K562 (cell line): ENCODE results near the gene GTPBP2. TPM values are rescaled to one million over a fixed set of nuclear protein-coding genes. Genes with fewer than 3 reads are reported as not detected.

Source experiments
- ARID4B ChIP-seq: sonication (generic); formaldehyde crosslinking; IDR thresholded peaks from 2 replicates; pipeline ENCODE4 v1.8.0; 2022; ENCODE audit warnings: mild to moderate bottlenecking, missing genetic modification reagents
- ATF1 ChIP-seq, 2 experiments: fragments of 450-650 bp in 1 of 2; IDR thresholded peaks; 2 replicates each; pipeline ENCODE4 v1.6.1; 2016; ENCODE audit warnings: missing compliant biosample characterization in 1 of 2, missing genetic modification characterization in 1 of 2
- CREM ChIP-seq: IDR thresholded peaks from 2 replicates; pipeline ENCODE4 v1.6.1; 2014; ENCODE audit warnings: antibody characterized with exemption, low read depth
- ERF ChIP-seq: fragments of 450-650 bp; formaldehyde crosslinking; IDR thresholded peaks from 2 replicates; pipeline ENCODE4 v1.4.0; 2020; ENCODE audit warnings: mild to moderate bottlenecking, mixed read lengths
- GTF3C2 ChIP-seq: IDR thresholded peaks from 3 replicates; pipeline ENCODE4 v1.6.1; 2011; ENCODE audit warnings: borderline replicate concordance, mild to moderate bottlenecking, moderate library complexity; ENCODE audit not compliant: insufficient read length; ENCODE audit errors: extremely low read depth
- KAT2B ChIP-seq: IDR thresholded peaks from one replicate; pipeline ENCODE4 v1.6.1; 2012; ENCODE audit warnings: low read depth, mild to moderate bottlenecking, control low read depth, inconsistent platforms, low read length, moderate library complexity
- MXI1 ChIP-seq: IDR thresholded peaks from 2 replicates; pipeline ENCODE4 v1.6.1; 2011; ENCODE audit warnings: low read depth, mild to moderate bottlenecking, improper control_type of control experiment, low read length
- RBBP5 ChIP-seq: fragments of 200-600 bp; sonication (generic); IDR thresholded peaks from 2 replicates; pipeline ENCODE4 v1.6.1; 2012; ENCODE audit warnings: borderline replicate concordance, mild to moderate bottlenecking, low read length, control low read depth, inconsistent platforms; ENCODE audit not compliant: insufficient read depth, poor library complexity, severe bottlenecking
- TEAD1 ChIP-seq, 2 experiments: fragments of 450-650 bp in 1 of 2; sonication (generic) in 1 of 2; formaldehyde crosslinking; IDR thresholded peaks; 2 replicates each; pipeline versions ENCODE4 v1.4.0 to v1.8.0; 2020 to 2022; ENCODE audit warnings: mild to moderate bottlenecking in 2 of 2, missing genetic modification reagents in 1 of 2
- TGIF2 ChIP-seq: sonication (generic); formaldehyde crosslinking; IDR thresholded peaks from 2 replicates; pipeline ENCODE4 v1.8.1; 2022; ENCODE audit warnings: mild to moderate bottlenecking, missing genetic modification reagents, moderate library complexity
- ZBTB1 ChIP-seq: sonication (generic); formaldehyde crosslinking; IDR thresholded peaks from 2 replicates; pipeline ENCODE4 v1.8.1; 2023; ENCODE audit warnings: missing genetic modification reagents, low read depth, mild to moderate bottlenecking, borderline replicate concordance
- ZNF121 ChIP-seq: sonication (generic); formaldehyde crosslinking; conservative IDR thresholded peaks from 2 replicates; pipeline ENCODE4 v1.8.0; 2022; ENCODE audit warnings: missing genetic modification reagents
- ZNF280A ChIP-seq: fragments of 450-650 bp; IDR thresholded peaks from 2 replicates; pipeline ENCODE4 v1.6.1; 2018; ENCODE audit warnings: mild to moderate bottlenecking, low read depth; ENCODE audit not compliant: partially characterized antibody
- ZNF583 ChIP-seq: fragments of 250-450 bp; sonication (Bioruptor Pico); IDR thresholded peaks from 2 replicates; pipeline ENCODE4 v1.4.0; 2020
- polyA plus RNA-seq, 8 experiments: library from polyadenylated mRNA; depleted of rRNA in 4 of 8; stranded (reverse) in 5 of 8; unstranded in 3 of 8; fragments of >200 nt; fragmentation: Nextera tagmentation in 2 of 8; fragmentation: Illumina TruSeq in 1 of 8; extraction: Ambion mirVana in 2 of 8; extraction: Trizol in 1 of 8; gene quantifications; 2 replicates each; pipeline versions ENCODE4 v1.2.1 to v1.2.3, GENCODE V29; 2011 to 2014; ENCODE audit warnings: inconsistent platforms in 1 of 8, missing spikeins in 1 of 8
- total RNA-seq, 7 experiments: library from RNA; depleted of rRNA in 6 of 7; stranded (reverse); fragments of >200 nt in 6 of 7; fragmentation: Illumina TruSeq in 2 of 7; extraction: Trizol in 2 of 7; gene quantifications; 2 replicates each; pipeline versions ENCODE4 v1.2.1 to v1.2.3, GENCODE V29; 2011 to 2021; ENCODE audit warnings: low replicate concordance in 1 of 7

Gene GTPBP2
- total and polyA plus RNA-seq, 9 of the 15 experiments (the other 6 are each of a cell fraction or from before 2014, with no cell fraction given), result 48.4 to 196 (median 111) TPM

- TF ChIP-seq GTF3C2 (peak; percentile 41), ZNF280A (no peak), ERF (CRISPR knock-in tag) (0 out of 2 replicates have a peak, but pooled peaks have one; percentile 14), RBBP5 (peak; percentile 98), TEAD1 (CRISPR knock-in tag; IDR thresholded peaks at IDR 0.05) (peak in 1 of 2 experiments; percentile 90; a peak in 1 of 4 replicates), ARID4B (CRISPR knock-in tag) (peak; percentile 97), KAT2B (no peak), MXI1 (peak; percentile 89), CREM (peak; percentile 82), TGIF2 (0 out of 2 replicates have a peak, but pooled peaks have one; percentile 63), ATF1 (CRISPR knock-in tag; IDR thresholded peaks at IDR 0.05) (no peak), ATF1 (tag; IDR thresholded peaks at IDR 0.05) (peak; percentile 67; the same call in 1 of the 2 replicates), ZBTB1 (peak; percentile 72; the same call in 1 of the 2 replicates), ZNF121 (no peak), ZNF583 (CRISPR knock-in tag) (no peak)
Observed at GRCh38 chr6:43575772-43576551, 53.1 kb downstream of the GTPBP2 start, which contains the start of the genes POLH and XPO5 (continued).
